CD4-positive, alpha-beta T cell (primary cell): Measurements from ENCODE around the gene GLTP. TPM values are rescaled to one million over a fixed set of nuclear protein-coding genes. Genes with fewer than 3 reads are reported as not detected.

Experiments used
- ATAC-seq: fragments of 200-7000 bp; cut with Tn5 transposase; one replicate; pipeline ENCODE4 v1.10.0; 2022; ENCODE audit warnings: mild to moderate bottlenecking; ENCODE audit not compliant: poor library complexity
- CTCF ChIA-PET: fragments of 350-600 bp; sonication (Branson Sonifier 250); formaldehyde crosslinking; loops from one replicate; lab custom pipeline; 2021; ENCODE audit warnings: antibody characterized with exemption, inconsistent platforms; lab: Charles Lee
- POLR2A ChIA-PET: fragments of 350-600 bp; sonication (Branson Sonifier 250); formaldehyde crosslinking; loops from one replicate; lab custom pipeline; 2021; ENCODE audit warnings: antibody characterized with exemption, inconsistent platforms; lab: Charles Lee
- DNase-seq, 14 experiments: peaks; one replicate each; pipeline ENCODE4 v3.0.0-alpha.2; 2013 to 2020; ENCODE audit warnings: mixed read lengths in 2 of 14
- H3K27ac ChIP-seq, 2 donors: one replicate each; pipeline versions ENCODE4 v1.5.1 to v1.7.0; 2013; ENCODE audit warnings: low read length in 2 of 2, low read depth in 1 of 2, mild to moderate bottlenecking in 1 of 2
- H3K27me3 ChIP-seq, 2 experiments: 1 replicate in 1 of 2; 2 replicates in 1 of 2; pipeline versions ENCODE4 v1.6.1 to v1.7.0; 2013; ENCODE audit warnings: low read length in 2 of 2, control low read depth in 1 of 2, mild to moderate bottlenecking in 1 of 2, moderate library complexity in 1 of 2; ENCODE audit not compliant: insufficient read depth in 2 of 2, control insufficient read depth in 1 of 2
- H3K36me3 ChIP-seq: one replicate; pipeline ENCODE4 v1.6.1; 2013; ENCODE audit warnings: low read length, control low read depth; ENCODE audit not compliant: insufficient read depth
- H3K4me1 ChIP-seq: one replicate; pipeline ENCODE4 v1.6.1; 2013; ENCODE audit warnings: low read length, control low read depth; ENCODE audit not compliant: insufficient read depth
- H3K4me3 ChIP-seq: one replicate; pipeline ENCODE4 v1.5.1; 2013; ENCODE audit warnings: mild to moderate bottlenecking, low read length, moderate library complexity
- H3K9me3 ChIP-seq, 2 experiments: 1 replicate in 1 of 2; 2 replicates in 1 of 2; pipeline versions ENCODE4 v1.6.1 to v1.7.0; 2013; ENCODE audit warnings: low read length in 2 of 2, mild to moderate bottlenecking in 2 of 2, control low read depth in 1 of 2, moderate library complexity in 1 of 2; ENCODE audit not compliant: control insufficient read depth in 1 of 2, insufficient read depth in 1 of 2
- H3K27ac Mint-ChIP-seq: one replicate; pipeline ENCODE4 v1.8.0; 2020; ENCODE audit warnings: mixed read lengths
- H3K27me3 Mint-ChIP-seq: one replicate; pipeline ENCODE4 v1.8.0; 2021; ENCODE audit warnings: mixed read lengths
- H3K36me3 Mint-ChIP-seq: one replicate; pipeline ENCODE4 v1.8.0; 2021; ENCODE audit warnings: low read depth, mixed read lengths
- H3K4me1 Mint-ChIP-seq: one replicate; pipeline ENCODE4 v1.8.0; 2021; ENCODE audit warnings: low read depth, mixed read lengths
- H3K4me3 Mint-ChIP-seq: one replicate; pipeline ENCODE4 v1.8.0; 2020; ENCODE audit warnings: mild to moderate bottlenecking, mixed read lengths
- H3K9me3 Mint-ChIP-seq: one replicate; pipeline ENCODE4 v1.8.0; 2020; ENCODE audit warnings: mixed read lengths
- CTCF ChIP-seq: fragments of 200-600 bp; IDR thresholded peaks from one replicate; pipeline ENCODE4 v1.8.0; 2022; ENCODE audit warnings: antibody characterized with exemption, mild to moderate bottlenecking
- intact Hi-C, 2 experiments: fragments of 100-400 bp; cut with DNase I in 1 of 2; cut with micrococcal nuclease in 1 of 2; formaldehyde crosslinking; loops; one replicate each; pipeline versions ENCODE4 v1.15.1 to v1.9.0; 2023 to 2025; cut with DNase I, micrococcal nuclease
- total RNA-seq, 174 experiments: library from RNA in 2 of 174; stranded (reverse) in 2 of 174; gene quantifications; one replicate each; pipeline ENCODE4 v1.2.3 and lab custom pipeline; 2021 to 2026

The GLTP gene
- total RNA-seq, 2 experiments from 2014 or later: 24.8 to 25.2 TPM

DNA sequence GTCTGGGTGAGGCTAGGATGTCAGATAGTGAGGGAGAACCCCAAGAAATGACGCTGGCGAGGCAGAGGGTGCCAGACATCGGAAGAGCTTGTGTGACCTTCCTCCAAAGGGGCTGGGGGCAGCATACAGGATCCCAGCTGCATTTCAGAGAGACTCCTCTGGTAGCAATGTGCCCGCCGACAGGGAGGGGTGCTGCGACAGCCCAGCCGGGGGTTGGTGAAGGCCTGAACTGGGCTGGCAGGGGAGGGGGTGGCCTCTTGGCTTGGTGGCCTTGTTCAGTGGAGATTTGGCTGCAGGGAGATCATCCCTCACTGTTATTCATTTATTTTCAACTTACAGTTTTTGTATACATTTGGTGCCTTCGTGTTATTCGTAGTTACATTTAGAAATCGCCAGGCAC lies 25.0 kb upstream of the GLTP start:
- no peak overlapping the region for H3K4me3 ChIP-seq
- Mint-ChIP-seq H3K36me3 (peaks cover 68% of the 10 kb centered on the region), H3K27me3 (no peaks in the 10 kb centered on the region), H3K4me3 (no peak overlapping the region), H3K27ac (no peak overlapping the region), H3K9me3 (no peaks in the 10 kb centered on the region), H3K4me1 (peaks cover 19% of the 10 kb centered on the region)
- no peaks in the 10 kb centered on the region for H3K9me3 ChIP-seq
- no peak for TF ChIP-seq CTCF
- ChIA-PET POLR2A (no interaction called here), CTCF (no interaction called here)
- DNase-seq (no peak), ATAC-seq (no peak)
- intact Hi-C loops: no loop called here
- H3K27ac ChIP-seq: no peak overlapping the region
- H3K36me3 ChIP-seq: peaks cover 69% of the 10 kb centered on the region
- H3K4me1 ChIP-seq: peaks cover 19% of the 10 kb centered on the region
- no peaks in the 10 kb centered on the region for H3K27me3 ChIP-seq

DNA sequence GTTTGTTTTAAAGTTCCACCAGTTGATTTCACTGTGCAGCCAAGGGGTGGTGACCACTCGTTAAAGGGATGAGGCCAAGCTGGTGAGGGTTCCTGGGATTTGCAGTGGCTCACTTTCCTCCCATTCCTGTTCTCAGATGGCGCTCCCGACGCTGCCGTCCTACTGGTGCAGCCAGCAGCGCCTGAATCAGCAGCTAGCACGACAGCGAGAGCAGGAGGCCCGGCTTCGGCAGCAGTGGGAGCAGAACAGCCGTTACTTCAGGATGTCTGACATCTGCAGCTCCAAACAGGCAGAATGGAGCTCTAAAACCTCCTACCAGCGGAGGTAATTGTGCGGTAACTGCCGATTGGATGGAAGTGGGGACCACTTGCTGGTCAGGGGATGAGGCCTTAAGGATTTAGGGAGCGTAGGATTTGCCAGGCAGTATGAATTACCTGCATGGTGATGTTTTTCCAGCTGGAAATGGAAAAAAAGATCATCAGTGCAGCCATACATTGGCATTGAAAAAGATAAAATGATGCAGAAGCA lies 22.6 kb upstream of the GLTP start:
- intact Hi-C loops: loop anchor here in 1 of 2 experiments (5.0 kb wide), 2 partner anchors 94 to 114 kb away; partner anchors contain the start of genes ANKRD13A and GIT2
- no peak overlapping the region for H3K4me3 ChIP-seq
- Mint-ChIP-seq H3K27me3 (no peaks in the 10 kb centered on the region), H3K9me3 (no peaks in the 10 kb centered on the region), H3K36me3 (peaks cover 54% of the 10 kb centered on the region), H3K27ac (no peak overlapping the region), H3K4me3 (no peak overlapping the region), H3K4me1 (peaks cover 25% of the 10 kb centered on the region)
- no peak overlapping the region for H3K27ac ChIP-seq
- H3K4me1 ChIP-seq: peaks cover 28% of the 10 kb centered on the region
- POLR2A ChIA-PET: no interaction called here
- ATAC-seq (no peak), DNase-seq (no peak)
- no peaks in the 10 kb centered on the region for H3K9me3 ChIP-seq
- no peaks in the 10 kb centered on the region for H3K27me3 ChIP-seq
- H3K36me3 ChIP-seq: peaks cover 50% of the 10 kb centered on the region
- CTCF ChIA-PET: interaction anchor here (1.0 kb wide), 1 partner anchor 58 kb away, joined by 3 read pairs; no protein-coding TSS in a partner anchor
- no peak for TF ChIP-seq CTCF

DNA sequence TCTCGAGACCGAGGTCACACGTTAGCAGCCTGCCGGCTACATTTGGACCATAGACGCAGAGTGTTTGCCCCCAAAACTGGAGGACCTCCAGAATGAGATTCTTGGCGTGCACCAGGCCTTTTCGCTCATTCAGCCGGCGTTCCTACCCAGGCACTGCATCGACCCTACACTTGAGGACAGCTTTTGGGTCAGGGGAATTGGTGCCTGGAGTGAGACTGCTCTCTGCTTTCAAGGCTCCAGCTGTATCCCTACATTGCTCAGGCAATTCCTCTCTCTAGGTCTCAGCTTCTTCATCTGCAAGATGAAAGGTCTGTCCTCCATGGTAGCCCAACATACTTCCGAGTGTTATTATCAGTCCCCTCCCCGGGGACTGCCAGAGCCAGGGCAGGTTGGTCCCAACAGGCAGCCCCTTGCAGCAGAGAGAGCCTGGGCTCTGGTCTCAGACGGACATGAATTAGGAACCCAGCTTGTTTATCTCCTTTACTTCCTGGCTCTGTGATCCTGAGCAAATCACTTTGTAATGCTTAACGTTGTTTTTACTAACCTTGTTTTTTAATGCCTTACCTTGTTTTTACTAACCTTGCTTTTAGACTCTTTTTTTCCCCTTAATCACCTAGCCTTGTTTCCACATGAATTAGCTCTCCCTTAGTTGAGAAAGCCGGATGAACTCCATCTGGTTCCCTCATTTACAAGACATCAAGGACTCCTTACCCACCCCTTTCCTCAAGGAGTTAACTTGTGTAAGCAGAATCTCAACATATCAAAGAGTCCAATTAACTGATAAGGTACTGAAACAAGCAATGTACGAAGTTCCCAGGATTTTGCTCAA lies 20.6 kb upstream of the GLTP start:
- Mint-ChIP-seq H3K27me3 (no peaks in the 10 kb centered on the region), H3K36me3 (peaks cover 34% of the 10 kb centered on the region)
- POLR2A ChIA-PET: interaction anchor here (0.5 to 2.4 kb wide), 9 partner anchors 12 to 179 kb away, joined by 3 to 17 read pairs (median 4); partner anchors contain the start of genes ANKRD13A, GIT2 and GLTP

More for the DNA sequence above, 20.6 kb upstream of the GLTP start:
- Histone ChIP-seq H3K9me3 (no peaks in the 10 kb centered on the region), H3K4me3 (peak overlapping the region; percentile 72), H3K36me3 (peaks cover 30% of the 10 kb centered on the region), H3K27ac (peak overlapping the region in 1 of 2 donors; percentile 64), H3K4me1 (peaks cover 28% of the 10 kb centered on the region), H3K27me3 (no peaks in the 10 kb centered on the region)
- TF ChIP-seq CTCF: no peak
- CTCF ChIA-PET: interaction anchor here (0.9 to 1.3 kb wide), 4 partner anchors 20 to 56 kb away, joined by 3 to 6 read pairs (median 3); no protein-coding TSS in a partner anchor
- H3K4me3 Mint-ChIP-seq: peak overlapping the region; percentile 89
- no peak for ATAC-seq
- H3K4me1 Mint-ChIP-seq: peaks cover 25% of the 10 kb centered on the region
- peak in 1 of 14 experiments; percentile 14 for DNase-seq
- intact Hi-C loops: loop anchor here in 1 of 2 experiments (5.0 kb wide), 2 partner anchors 96 to 116 kb away; partner anchors contain the start of genes ANKRD13A and GIT2
- peak overlapping the region; percentile 86 for H3K27ac Mint-ChIP-seq
- no peaks in the 10 kb centered on the region for H3K9me3 Mint-ChIP-seq
